GM12864 (cell line): ENCODE results near the gene PGAM2.

ENCODE experiments used
- DNase-seq: peaks from one replicate; pipeline ENCODE4 v3.0.0-alpha.2; 2011; ENCODE audit warnings: low read depth
- H3K4me3 ChIP-seq: 2 replicates; pipeline ENCODE4 v1.5.1; 2011; ENCODE audit warnings: mild to moderate bottlenecking, low read depth, low read length, control low read depth
- TF ChIP-seq, protein P1 (sequence below): IDR thresholded peaks from 2 replicates; pipeline ENCODE4 v1.5.1; 2011; ENCODE audit warnings: low read depth, mild to moderate bottlenecking, moderate library complexity, low read length, control low read depth, inconsistent platforms; ENCODE audit errors: missing control alignments

The PGAM2 gene

GRCh38 chr7:44110719-44111635 is 45.6 kb upstream of the PGAM2 start:
- no peak for DNase-seq
- no peak overlapping the region for H3K4me3 ChIP-seq
- TF ChIP-seq, protein P1, sequence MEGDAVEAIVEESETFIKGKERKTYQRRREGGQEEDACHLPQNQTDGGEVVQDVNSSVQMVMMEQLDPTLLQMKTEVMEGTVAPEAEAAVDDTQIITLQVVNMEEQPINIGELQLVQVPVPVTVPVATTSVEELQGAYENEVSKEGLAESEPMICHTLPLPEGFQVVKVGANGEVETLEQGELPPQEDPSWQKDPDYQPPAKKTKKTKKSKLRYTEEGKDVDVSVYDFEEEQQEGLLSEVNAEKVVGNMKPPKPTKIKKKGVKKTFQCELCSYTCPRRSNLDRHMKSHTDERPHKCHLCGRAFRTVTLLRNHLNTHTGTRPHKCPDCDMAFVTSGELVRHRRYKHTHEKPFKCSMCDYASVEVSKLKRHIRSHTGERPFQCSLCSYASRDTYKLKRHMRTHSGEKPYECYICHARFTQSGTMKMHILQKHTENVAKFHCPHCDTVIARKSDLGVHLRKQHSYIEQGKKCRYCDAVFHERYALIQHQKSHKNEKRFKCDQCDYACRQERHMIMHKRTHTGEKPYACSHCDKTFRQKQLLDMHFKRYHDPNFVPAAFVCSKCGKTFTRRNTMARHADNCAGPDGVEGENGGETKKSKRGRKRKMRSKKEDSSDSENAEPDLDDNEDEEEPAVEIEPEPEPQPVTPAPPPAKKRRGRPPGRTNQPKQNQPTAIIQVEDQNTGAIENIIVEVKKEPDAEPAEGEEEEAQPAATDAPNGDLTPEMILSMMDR: no peak

DNA sequence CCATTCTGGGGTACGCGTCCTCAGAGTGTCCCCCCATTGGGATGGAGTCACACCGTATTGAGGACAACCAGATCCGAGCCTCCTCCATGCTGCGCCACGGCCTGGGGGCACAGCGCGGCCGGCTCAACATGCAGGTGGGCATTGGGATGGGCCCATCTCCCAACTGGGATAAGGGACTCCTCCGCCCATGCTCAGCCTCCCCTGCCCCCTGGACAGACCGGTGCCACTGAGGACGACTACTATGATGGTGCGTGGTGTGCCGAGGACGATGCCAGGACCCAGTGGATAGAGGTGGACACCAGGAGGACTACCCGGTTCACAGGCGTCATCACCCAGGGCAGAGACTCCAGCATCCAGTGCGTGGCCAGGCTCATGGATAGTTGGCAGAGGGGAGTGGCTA is 44.6 kb upstream of the PGAM2 start:
- TF ChIP-seq, protein P1: no peak
- no peak overlapping the region for H3K4me3 ChIP-seq
- no peak for DNase-seq

GRCh38 chr7:44108768-44109750 is 43.7 kb upstream of the PGAM2 start:
- no peak for DNase-seq
- TF ChIP-seq, protein P1: peak; percentile 22

DNA sequence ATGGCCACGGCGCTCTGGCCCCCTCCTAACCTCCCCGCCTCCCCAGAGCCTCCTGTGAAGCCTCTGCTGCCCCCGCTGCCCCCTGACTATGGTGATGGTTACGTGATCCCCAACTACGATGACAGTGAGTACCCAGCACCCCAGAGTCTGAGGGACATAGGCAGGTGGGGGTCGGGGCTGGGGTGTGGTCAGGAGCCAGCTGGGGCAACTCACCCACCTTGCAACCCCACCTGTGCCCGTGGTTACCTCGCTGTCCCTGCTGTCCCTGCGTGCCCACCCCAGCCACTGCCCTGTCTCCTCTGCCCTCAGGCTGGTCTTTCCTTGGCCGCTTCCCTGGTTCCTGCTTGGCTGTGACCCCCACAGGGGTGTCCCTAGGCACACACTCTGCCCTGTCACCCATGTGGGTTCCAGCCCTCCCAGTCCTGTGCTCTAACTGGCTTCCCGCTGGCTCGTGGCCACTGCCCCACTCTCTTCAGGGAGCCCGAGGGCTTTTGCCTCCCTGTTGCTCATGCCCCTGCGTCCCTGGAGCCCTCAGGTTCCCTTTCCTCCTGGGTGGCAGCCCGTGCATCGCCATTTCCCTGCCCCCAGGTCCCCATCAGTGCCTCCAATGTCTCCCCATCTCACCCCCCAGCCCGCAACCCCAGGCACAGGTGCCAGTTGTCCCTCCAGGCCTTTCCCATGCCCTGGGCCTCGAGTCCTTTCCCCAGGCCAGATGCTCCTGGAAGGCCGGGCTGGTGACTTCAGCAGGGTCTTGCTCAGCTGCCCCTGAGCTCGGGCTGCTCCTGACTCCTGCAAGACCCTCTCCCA is 42.8 kb upstream of the PGAM2 start:
- no peak for DNase-seq

More at GRCh38 chr7:44108768-44109750, 43.7 kb upstream of the PGAM2 start:
- no peak overlapping the region for H3K4me3 ChIP-seq

DNA sequence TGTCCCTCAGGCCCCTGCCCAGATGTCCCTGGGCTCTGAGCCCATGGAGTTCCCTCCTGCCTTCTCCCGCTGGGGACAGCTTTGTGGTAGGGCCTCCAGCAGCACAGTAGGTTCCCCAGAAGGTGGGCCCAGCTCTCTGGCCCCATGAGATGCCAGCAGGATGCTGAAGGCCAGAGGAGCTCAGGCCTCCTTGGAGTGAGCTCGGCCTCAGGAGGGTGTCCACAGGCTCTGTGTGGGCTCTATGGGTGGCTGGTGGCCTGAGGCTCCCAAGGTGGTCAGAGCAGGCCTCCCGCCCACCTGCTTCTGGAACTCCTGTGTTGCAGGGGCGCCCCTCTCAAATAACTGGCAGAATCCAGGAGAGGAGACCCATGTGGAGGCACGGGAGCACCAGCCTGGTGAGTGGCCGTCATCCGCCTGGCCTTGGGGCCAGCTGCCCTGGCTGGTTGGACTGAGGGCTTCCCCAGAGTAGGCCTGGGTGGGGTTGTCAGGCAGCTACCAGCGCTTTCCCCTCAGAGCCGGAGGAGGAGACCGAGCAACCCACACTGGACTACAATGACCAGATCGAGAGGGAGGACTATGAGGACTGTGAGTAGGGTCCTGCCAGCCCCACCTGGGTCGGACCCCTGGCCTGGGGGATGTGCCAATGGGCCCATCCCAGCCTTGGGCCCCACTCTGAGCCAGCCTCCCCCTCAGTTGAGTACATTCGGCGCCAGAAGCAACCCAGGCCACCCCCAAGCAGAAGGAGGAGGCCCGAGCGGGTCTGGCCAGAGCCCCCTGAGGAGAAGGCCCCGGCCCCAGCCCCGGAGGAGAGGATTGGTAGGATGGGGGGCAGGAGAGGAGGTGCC is 42.0 kb upstream of the PGAM2 start:
- DNase-seq: no peak
- no peak overlapping the region for H3K4me3 ChIP-seq
- TF ChIP-seq, protein P1: no peak

More for the DNA sequence above, 42.8 kb upstream of the PGAM2 start:
- TF ChIP-seq, protein P1: no peak
- H3K4me3 ChIP-seq: no peak overlapping the region
